Measurements from ENCODE around the gene PROKR2. TPM values are rescaled to one million over a fixed set of nuclear protein-coding genes. Genes with fewer than 3 reads are reported as not detected.
A peak's percentile ranks its signal among the peaks of the same experiment; 100 is the strongest.

PROKR2 gene
- total and polyA plus RNA-seq, 2 donors (not counting 1 experiment from before 2014, with no cell fraction given) = not detected

DNA sequence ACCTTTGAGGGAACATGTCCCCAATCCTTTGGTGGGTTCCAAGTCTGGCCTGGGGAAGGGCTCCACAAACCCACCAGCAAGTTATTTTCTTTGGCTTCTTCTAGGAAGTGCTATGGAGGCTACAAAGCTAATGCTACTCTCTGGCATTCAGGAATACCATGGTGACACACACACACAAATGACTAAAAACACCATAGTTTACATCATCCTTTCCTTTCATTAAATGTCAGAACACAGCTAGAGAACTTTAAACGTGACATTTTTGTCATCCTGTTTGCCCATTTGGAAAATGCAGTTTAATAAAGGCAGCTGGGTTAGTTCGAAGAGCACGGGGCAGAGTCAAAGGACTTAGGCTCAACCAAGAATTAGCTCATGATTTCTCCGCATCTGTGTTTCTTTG is 40.2 kb upstream of the PROKR2 start:
- no peaks in the 10 kb centered on the region for H3K79me2 ChIP-seq (ENCODE audit: control insufficient read depth, insufficient read depth, low read length)
- no peak overlapping the region for H3K4me2 ChIP-seq (ENCODE audit: extremely low read depth, insufficient read depth, low read length)
- no peaks in the 10 kb centered on the region for H3K9me3 ChIP-seq (ENCODE audit: control insufficient read depth, insufficient read depth, low read depth, low read length)
- no peaks in the 10 kb centered on the region for H3K4me1 ChIP-seq (ENCODE audit: control insufficient read depth, extremely low read depth, insufficient read depth, low read length)
- H3K36me3 ChIP-seq (ENCODE audit: control insufficient read depth, insufficient read depth, low read length) = no peaks in the 10 kb centered on the region
- no peaks in the 10 kb centered on the region for H4K20me1 ChIP-seq (ENCODE audit: control insufficient read depth, extremely low read depth, insufficient read depth, low read length)
- H2AFZ ChIP-seq (ENCODE audit: low read length) = no peak overlapping the region
- no peak for TF ChIP-seq EZH2 (IDR thresholded peaks at IDR 0.05; ENCODE audit: low read length, missing control alignments)
- TF ChIP-seq, protein P1, sequence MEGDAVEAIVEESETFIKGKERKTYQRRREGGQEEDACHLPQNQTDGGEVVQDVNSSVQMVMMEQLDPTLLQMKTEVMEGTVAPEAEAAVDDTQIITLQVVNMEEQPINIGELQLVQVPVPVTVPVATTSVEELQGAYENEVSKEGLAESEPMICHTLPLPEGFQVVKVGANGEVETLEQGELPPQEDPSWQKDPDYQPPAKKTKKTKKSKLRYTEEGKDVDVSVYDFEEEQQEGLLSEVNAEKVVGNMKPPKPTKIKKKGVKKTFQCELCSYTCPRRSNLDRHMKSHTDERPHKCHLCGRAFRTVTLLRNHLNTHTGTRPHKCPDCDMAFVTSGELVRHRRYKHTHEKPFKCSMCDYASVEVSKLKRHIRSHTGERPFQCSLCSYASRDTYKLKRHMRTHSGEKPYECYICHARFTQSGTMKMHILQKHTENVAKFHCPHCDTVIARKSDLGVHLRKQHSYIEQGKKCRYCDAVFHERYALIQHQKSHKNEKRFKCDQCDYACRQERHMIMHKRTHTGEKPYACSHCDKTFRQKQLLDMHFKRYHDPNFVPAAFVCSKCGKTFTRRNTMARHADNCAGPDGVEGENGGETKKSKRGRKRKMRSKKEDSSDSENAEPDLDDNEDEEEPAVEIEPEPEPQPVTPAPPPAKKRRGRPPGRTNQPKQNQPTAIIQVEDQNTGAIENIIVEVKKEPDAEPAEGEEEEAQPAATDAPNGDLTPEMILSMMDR (conservative IDR thresholded peaks at IDR 0.05 in 1 of 2, IDR thresholded peaks at IDR 0.05 in 1 of 2; ENCODE audit: low read depth in 1 of 2, low read length in 2 of 2) = no peak
- H3K27me3 ChIP-seq (ENCODE audit: control insufficient read depth, insufficient read depth, low read length) = no peaks in the 10 kb centered on the region
- H3K9ac ChIP-seq (ENCODE audit: insufficient read depth, low read length) = no peak overlapping the region
- no peak overlapping the region for H3K27ac ChIP-seq (ENCODE audit: insufficient read depth, low read length)
- DNase-seq (ENCODE audit: low read depth in 2 of 2) = no peak
- no peak overlapping the region for H3K4me3 ChIP-seq (replicated peaks in 1 of 4; ENCODE audit: control extremely low read depth in 1 of 4, insufficient read depth in 1 of 4, low read depth in 3 of 4, low read length in 4 of 4)

DNA sequence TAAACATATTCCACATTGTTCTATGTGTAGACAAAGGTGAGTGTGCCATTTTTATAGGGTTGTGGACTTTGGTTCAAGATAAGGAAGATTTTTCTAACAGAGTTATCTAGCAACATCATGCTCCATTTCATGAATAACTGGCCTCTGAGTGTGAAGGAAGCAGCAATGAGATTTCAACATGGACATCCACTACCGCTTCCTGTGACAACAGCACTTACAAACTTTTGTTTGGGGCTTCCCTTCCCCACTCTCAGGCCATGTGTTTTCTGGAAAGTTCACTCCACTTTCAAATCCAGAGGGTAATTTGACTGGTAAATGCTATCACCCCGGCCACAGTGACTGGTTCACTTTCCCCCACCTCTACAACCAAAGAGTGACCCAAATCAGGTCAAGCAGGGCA is 38.1 kb upstream of the PROKR2 start:
- no peak for DNase-seq (ENCODE audit: low read depth in 2 of 2)
- Histone ChIP-seq H2AFZ (ENCODE audit: low read length) (no peak overlapping the region), H3K36me3 (ENCODE audit: control insufficient read depth, insufficient read depth, low read length) (no peaks in the 10 kb centered on the region), H3K27me3 (ENCODE audit: control insufficient read depth, insufficient read depth, low read length) (no peaks in the 10 kb centered on the region), H3K4me2 (ENCODE audit: extremely low read depth, insufficient read depth, low read length) (no peak overlapping the region), H3K4me3 (replicated peaks in 1 of 4; ENCODE audit: control extremely low read depth in 1 of 4, insufficient read depth in 1 of 4, low read depth in 3 of 4, low read length in 4 of 4) (no peak overlapping the region), H3K9me3 (ENCODE audit: control insufficient read depth, insufficient read depth, low read depth, low read length) (no peaks in the 10 kb centered on the region), H4K20me1 (ENCODE audit: control insufficient read depth, extremely low read depth, insufficient read depth, low read length) (no peaks in the 10 kb centered on the region), H3K27ac (ENCODE audit: insufficient read depth, low read length) (no peak overlapping the region), H3K4me1 (ENCODE audit: control insufficient read depth, extremely low read depth, insufficient read depth, low read length) (no peaks in the 10 kb centered on the region), H3K79me2 (ENCODE audit: control insufficient read depth, insufficient read depth, low read length) (no peaks in the 10 kb centered on the region), H3K9ac (ENCODE audit: insufficient read depth, low read length) (no peak overlapping the region)
- no peak for TF ChIP-seq EZH2 (IDR thresholded peaks at IDR 0.05; ENCODE audit: low read length, missing control alignments)
- TF ChIP-seq, protein P1 (conservative IDR thresholded peaks at IDR 0.05 in 1 of 2, IDR thresholded peaks at IDR 0.05 in 1 of 2; ENCODE audit: low read depth in 1 of 2, low read length in 2 of 2) = no peak

DNA sequence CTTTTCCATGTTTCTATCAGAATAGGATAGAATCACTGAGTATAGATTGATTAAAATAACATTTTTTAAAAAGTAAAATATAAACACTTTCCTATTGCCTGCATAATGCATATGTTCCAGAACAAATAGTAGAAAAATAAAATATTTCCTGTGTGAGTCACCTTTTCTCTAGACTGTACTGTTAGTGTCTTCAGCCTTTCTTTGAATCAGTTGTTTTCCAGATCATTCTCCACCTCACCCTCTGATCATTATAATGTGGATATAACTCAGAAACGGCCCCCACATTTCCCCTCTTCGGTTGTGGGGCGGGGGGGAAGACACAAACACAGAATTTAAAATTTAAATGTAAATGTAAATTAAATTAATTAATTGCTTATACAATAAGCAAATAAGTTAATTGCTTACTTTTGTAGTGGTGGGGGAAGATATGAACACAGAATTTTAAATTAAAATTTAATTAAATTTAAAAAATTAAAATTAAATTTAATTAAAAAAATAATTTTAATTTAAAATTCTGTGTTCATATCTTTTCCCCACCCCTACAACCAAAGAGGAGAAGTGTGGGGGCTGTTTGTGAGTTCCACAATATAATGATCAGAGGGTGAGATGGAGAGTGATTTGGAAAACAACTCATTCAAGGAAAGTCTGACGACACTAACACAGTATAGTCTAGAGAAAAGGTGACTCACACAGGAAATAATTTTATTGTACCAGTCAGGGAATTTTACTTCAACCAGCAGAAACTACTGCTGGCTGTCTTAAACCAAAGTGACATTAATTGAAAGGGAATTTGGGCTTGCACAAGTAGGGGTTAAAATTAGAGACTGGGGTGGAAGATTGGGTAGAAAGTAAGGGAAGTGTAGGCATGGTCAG is 37.1 kb upstream of the PROKR2 start:
- no peak overlapping the region for H3K9ac ChIP-seq (ENCODE audit: insufficient read depth, low read length)
- no peak overlapping the region for H3K27ac ChIP-seq (ENCODE audit: insufficient read depth, low read length)
- no peak overlapping the region for H3K4me3 ChIP-seq (replicated peaks in 1 of 4; ENCODE audit: control extremely low read depth in 1 of 4, insufficient read depth in 1 of 4, low read depth in 3 of 4, low read length in 4 of 4)
- H3K27me3 ChIP-seq (ENCODE audit: control insufficient read depth, insufficient read depth, low read length) = no peaks in the 10 kb centered on the region
- TF ChIP-seq EZH2 (IDR thresholded peaks at IDR 0.05; ENCODE audit: low read length, missing control alignments) = no peak
- TF ChIP-seq, protein P1 (conservative IDR thresholded peaks at IDR 0.05 in 1 of 2, IDR thresholded peaks at IDR 0.05 in 1 of 2; ENCODE audit: low read depth in 1 of 2, low read length in 2 of 2) = no peak
- no peak overlapping the region for H3K4me2 ChIP-seq (ENCODE audit: extremely low read depth, insufficient read depth, low read length)
- no peaks in the 10 kb centered on the region for H4K20me1 ChIP-seq (ENCODE audit: control insufficient read depth, extremely low read depth, insufficient read depth, low read length)
- peak in 1 of 2 donors; percentile 59 for DNase-seq (ENCODE audit: low read depth in 2 of 2)
- no peak overlapping the region for H2AFZ ChIP-seq (ENCODE audit: low read length)
- H3K79me2 ChIP-seq (ENCODE audit: control insufficient read depth, insufficient read depth, low read length) = no peaks in the 10 kb centered on the region
- H3K36me3 ChIP-seq (ENCODE audit: control insufficient read depth, insufficient read depth, low read length) = no peaks in the 10 kb centered on the region
- no peaks in the 10 kb centered on the region for H3K9me3 ChIP-seq (ENCODE audit: control insufficient read depth, insufficient read depth, low read depth, low read length)
- H3K4me1 ChIP-seq (ENCODE audit: control insufficient read depth, extremely low read depth, insufficient read depth, low read length) = no peaks in the 10 kb centered on the region

Data from fibroblast of lung (primary cell).